Measurements from ENCODE around the gene ACRV1. TPM values are rescaled to one million over a fixed set of nuclear protein-coding genes. Genes with fewer than 3 reads are reported as not detected.

The ACRV1 gene
- total RNA-seq, 4 donors from 2014 or later, result not detected

DNA sequence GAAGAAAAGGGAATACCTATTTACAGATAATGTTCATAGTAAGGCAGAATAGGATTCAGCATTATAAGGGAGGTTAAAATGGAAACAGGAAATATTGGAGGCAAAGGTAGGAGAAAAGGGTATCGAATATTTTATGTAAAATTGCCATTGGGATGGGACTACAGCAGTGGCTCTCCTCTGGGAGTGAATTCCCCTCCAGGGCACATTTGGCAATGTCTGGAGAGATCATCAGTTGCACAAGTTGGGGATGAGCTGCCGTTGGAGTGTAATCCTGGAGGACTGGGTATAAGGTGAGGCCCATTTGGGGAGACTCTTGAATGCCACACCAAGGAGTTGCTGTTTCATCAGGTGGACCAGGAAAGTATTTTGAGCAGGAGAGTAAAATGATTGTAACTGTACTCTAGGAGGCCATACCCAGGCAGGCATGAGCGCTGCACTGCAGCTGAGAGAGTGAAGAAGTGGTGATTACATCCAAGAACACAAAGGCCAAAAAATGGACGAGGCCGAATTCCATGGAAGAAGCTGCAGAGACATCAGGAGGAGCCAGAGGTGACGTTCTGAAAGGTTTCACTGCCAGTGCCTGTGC, 8.7 kb upstream of the ACRV1 start:
- no peak overlapping the region for H3K4me3 ChIP-seq (replicated peaks in 1 of 3)
- intact Hi-C loops (cut with DNase I), result no loop called here
- TF ChIP-seq CTCF (IDR thresholded peaks at IDR 0.05) (no peak), POLR2A (IDR thresholded peaks at IDR 0.05) (no peak)
- H3K9me3 ChIP-seq, result no peaks in the 10 kb centered on the region
- no peaks in the 10 kb centered on the region for H3K27me3 ChIP-seq
- H3K4me1 ChIP-seq, result no peaks in the 10 kb centered on the region
- DNase-seq, result no peak
- H3K27ac ChIP-seq, result no peak overlapping the region
- WGBS, 2 donors, result 82 to 91% methylated on average over 6 of the region's 6 CpGs
- no peaks in the 10 kb centered on the region for H3K36me3 ChIP-seq

DNA sequence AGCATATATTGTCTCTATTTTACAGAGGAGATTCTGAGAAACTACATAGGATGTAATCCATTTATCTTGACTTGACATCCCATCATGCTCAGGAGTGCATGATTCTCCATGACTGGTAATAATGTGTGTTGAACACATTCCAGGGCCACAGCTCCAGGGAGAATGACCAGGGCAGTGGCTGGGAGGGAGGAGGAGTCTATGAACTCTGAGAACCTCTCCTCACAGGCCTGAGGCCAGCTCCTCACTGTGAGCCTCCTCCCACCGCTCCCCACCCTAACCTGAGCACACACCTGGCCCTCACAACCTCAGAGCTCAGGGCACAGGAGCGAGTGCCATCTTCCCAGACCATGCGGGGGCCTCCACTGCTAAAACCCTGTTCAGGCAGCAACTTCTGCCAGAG, 8.0 kb upstream of the ACRV1 start:
- Histone ChIP-seq H3K27ac (no peak overlapping the region), H3K36me3 (no peaks in the 10 kb centered on the region), H3K9me3 (no peaks in the 10 kb centered on the region), H3K4me3 (replicated peaks in 1 of 3) (no peak overlapping the region), H3K27me3 (no peaks in the 10 kb centered on the region), H3K4me1 (no peaks in the 10 kb centered on the region)
- intact Hi-C loops (cut with DNase I), result no loop called here
- no peak for TF ChIP-seq POLR2A (IDR thresholded peaks at IDR 0.05)
- TF ChIP-seq CTCF (IDR thresholded peaks at IDR 0.05), result no peak
- DNase-seq, result no peak
- WGBS, 2 donors, result 89 to 90% methylated on average over 2 to 3 of the region's 3 CpGs

DNA sequence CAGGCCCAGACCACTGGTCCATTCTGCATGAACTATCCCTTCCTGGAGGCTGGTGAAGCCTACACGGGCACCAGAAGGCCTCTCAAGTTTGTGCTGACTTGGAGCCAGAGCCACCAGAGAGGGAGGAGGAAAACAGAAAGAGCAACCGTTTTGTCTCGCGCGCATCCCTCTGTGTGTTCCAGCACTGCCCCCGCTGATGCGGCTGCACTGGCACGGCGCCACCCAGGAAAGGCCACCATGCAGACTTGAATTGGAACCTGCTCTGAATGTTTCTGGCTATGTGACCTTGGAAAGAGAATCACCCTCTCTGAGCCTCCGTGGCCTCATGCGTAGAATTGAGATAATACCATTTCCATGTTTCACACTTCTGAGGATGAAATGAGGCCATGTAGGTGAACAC, 7.4 kb upstream of the ACRV1 start:
- 96 to 97% methylated on average over 9 to 11 of the region's 11 CpGs for WGBS, 2 donors
- Histone ChIP-seq H3K27me3 (no peaks in the 10 kb centered on the region), H3K36me3 (no peaks in the 10 kb centered on the region), H3K4me3 (replicated peaks in 1 of 3) (no peak overlapping the region), H3K9me3 (no peaks in the 10 kb centered on the region), H3K4me1 (no peaks in the 10 kb centered on the region), H3K27ac (no peak overlapping the region)
- DNase-seq, result no peak
- intact Hi-C loops (cut with DNase I), result no loop called here
- TF ChIP-seq CTCF (IDR thresholded peaks at IDR 0.05), result no peak
- TF ChIP-seq POLR2A (IDR thresholded peaks at IDR 0.05), result no peak

DNA sequence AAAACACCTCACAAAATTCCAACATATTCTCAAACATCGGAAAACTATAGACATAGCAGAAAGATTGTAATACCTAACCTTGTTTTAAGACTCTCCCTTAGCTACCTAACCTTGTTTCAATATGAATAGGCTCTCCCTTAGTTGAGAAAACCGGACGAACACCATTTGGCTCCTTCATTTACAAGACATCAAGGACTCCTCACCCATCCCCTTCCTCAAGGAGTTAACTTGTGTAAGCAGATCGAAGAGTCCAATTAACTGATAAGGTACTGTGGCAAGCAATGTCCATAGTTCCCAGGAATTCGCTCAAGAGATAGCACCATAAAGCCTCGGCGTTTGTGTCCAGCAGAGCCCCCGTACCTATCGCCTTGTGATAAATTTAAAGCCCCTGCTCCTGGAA, 4.6 kb upstream of the ACRV1 start:
- H3K9me3 ChIP-seq, result no peaks in the 10 kb centered on the region
- no peak for DNase-seq
- H3K4me1 ChIP-seq, result no peaks in the 10 kb centered on the region
- no peaks in the 10 kb centered on the region for H3K27me3 ChIP-seq
- intact Hi-C loops (cut with DNase I), result no loop called here
- H3K27ac ChIP-seq, result no peak overlapping the region
- TF ChIP-seq CTCF (IDR thresholded peaks at IDR 0.05) (no peak), POLR2A (IDR thresholded peaks at IDR 0.05) (no peak)
- H3K4me3 ChIP-seq (replicated peaks in 1 of 3), result no peak overlapping the region
- WGBS, 2 donors, result 62 to 67% methylated on average over 9 of the region's 9 CpGs
- H3K36me3 ChIP-seq, result no peaks in the 10 kb centered on the region

GRCh38 chr11:125679837-125680236, 810 bp downstream of the ACRV1 start:
- H3K4me1 ChIP-seq, result no peaks in the 10 kb centered on the region
- no peak overlapping the region for H3K4me3 ChIP-seq (replicated peaks in 1 of 3)
- no peak for TF ChIP-seq CTCF (IDR thresholded peaks at IDR 0.05)
- no peak for TF ChIP-seq POLR2A (IDR thresholded peaks at IDR 0.05)
- no peaks in the 10 kb centered on the region for H3K27me3 ChIP-seq
- no peak overlapping the region for H3K27ac ChIP-seq
- H3K36me3 ChIP-seq, result no peaks in the 10 kb centered on the region
- DNase-seq, result no peak
- no peaks in the 10 kb centered on the region for H3K9me3 ChIP-seq
- WGBS, 2 donors, result 90 to 97% methylated on average over 2 of the region's 2 CpGs
- intact Hi-C loops (cut with DNase I), result no loop called here
